Measurements from ENCODE around the gene PTPRZ1.

DNA sequence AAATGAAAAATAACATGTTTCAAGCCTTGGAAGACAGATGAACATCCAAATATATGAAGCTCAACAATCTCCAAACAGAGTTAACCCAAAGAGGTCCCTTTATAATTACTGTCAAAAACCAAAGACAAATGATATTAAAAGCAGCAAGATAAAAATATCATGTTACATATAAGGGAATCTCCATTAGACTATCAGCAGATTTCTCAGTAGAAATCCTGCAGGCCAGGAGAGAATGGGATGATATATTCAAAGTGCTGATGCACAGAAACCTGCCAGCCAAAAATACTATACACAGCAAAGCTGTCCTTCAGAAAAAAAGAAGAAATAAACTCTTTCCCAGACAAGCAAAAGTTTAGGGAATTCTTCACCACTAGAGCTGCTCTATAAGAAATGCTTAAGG, 230.1 kb downstream of the PTPRZ1 start:
- TF ChIP-seq, protein P1, sequence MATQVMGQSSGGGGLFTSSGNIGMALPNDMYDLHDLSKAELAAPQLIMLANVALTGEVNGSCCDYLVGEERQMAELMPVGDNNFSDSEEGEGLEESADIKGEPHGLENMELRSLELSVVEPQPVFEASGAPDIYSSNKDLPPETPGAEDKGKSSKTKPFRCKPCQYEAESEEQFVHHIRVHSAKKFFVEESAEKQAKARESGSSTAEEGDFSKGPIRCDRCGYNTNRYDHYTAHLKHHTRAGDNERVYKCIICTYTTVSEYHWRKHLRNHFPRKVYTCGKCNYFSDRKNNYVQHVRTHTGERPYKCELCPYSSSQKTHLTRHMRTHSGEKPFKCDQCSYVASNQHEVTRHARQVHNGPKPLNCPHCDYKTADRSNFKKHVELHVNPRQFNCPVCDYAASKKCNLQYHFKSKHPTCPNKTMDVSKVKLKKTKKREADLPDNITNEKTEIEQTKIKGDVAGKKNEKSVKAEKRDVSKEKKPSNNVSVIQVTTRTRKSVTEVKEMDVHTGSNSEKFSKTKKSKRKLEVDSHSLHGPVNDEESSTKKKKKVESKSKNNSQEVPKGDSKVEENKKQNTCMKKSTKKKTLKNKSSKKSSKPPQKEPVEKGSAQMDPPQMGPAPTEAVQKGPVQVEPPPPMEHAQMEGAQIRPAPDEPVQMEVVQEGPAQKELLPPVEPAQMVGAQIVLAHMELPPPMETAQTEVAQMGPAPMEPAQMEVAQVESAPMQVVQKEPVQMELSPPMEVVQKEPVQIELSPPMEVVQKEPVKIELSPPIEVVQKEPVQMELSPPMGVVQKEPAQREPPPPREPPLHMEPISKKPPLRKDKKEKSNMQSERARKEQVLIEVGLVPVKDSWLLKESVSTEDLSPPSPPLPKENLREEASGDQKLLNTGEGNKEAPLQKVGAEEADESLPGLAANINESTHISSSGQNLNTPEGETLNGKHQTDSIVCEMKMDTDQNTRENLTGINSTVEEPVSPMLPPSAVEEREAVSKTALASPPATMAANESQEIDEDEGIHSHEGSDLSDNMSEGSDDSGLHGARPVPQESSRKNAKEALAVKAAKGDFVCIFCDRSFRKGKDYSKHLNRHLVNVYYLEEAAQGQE (IDR thresholded peaks at IDR 0.05; ENCODE audit: low read depth) = no peak
- no peak for TF ChIP-seq RAD21 (IDR thresholded peaks at IDR 0.05; ENCODE audit: low read depth)
- TF ChIP-seq CEBPB (IDR thresholded peaks at IDR 0.05) = no peak
- TF ChIP-seq TAF1 (IDR thresholded peaks at IDR 0.05; ENCODE audit: low read depth) = no peak
- no peak for TF ChIP-seq EP300 (IDR thresholded peaks at IDR 0.05; ENCODE audit: borderline replicate concordance)
- TF ChIP-seq, protein P2, sequence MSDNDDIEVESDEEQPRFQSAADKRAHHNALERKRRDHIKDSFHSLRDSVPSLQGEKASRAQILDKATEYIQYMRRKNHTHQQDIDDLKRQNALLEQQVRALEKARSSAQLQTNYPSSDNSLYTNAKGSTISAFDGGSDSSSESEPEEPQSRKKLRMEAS (IDR thresholded peaks at IDR 0.05) = no peak
